ENCODE results near the gene DNMT3B. TPM values are rescaled to one million over a fixed set of nuclear protein-coding genes. Genes with fewer than 3 reads are reported as not detected.

Gene DNMT3B
- total and polyA plus RNA-seq, 9 of the 15 experiments (the other 6 are each of a cell fraction or from before 2014, with no cell fraction given), result 9.3 to 74.8 (median 49.1) TPM

DNA sequence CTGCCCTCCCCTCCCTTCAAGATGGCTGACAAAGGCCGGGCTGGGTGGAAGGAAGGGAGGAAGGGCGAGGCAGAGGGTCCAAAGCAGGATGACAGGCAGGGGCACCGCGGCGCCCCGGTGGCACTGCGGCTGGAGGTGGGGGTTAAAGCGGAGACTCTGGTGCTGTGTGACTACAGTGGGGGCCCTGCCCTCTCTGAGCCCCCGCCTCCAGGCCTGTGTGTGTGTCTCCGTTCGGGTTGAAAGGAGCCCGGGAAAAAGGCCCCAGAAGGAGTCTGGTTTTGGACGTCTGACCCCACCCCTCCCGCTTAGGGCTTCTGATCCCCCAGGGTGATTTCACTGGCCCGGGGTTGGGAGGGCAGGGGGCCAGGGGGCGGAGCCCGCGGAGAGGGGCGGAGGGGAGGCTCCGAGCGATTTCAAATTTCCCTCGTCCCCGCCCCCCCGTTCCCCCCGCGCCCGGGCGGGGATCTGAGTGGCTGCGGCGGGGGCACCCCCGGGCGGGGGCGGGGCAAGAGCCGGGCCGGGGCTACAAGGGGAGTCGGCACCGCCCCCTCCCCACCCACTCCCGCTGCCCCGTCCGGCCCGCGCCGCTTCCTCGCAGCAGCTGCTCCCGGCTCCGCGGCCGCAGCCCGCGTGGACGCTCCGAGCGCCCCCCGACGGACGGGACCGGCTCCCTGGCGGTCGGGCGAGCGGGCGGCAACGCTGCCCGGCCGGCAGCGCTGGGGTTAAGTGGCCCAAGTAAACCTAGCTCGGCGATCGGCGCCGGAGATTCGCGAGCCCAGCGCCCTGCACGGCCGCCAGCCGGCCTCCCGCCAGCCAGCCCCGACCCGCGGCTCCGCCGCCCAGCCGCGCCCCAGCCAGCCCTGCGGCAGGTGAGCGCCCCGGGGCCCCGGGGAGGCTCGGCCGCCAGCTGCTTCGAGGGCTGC, at the start of gene DNMT3B (continued):
- TF ChIP-seq TSHZ1 (CRISPR knock-in tag; IDR thresholded peaks at IDR 0.05), result no peak
- TF ChIP-seq CREBBP (IDR thresholded peaks at IDR 0.05; ENCODE audit: low read depth, low read length), result no peak
- TF ChIP-seq NR2C2 (CRISPR knock-in tag; IDR thresholded peaks at IDR 0.05), result no peak
- TF ChIP-seq NR2C2 (tag; IDR thresholded peaks at IDR 0.05), result peak; percentile 61; the same call in 1 of the 2 replicates
- no peak for TF ChIP-seq E2F8 (IDR thresholded peaks at IDR 0.05; ENCODE audit: low read depth, partially characterized antibody)
- peak; percentile 48; the same call in 1 of the 2 replicates for TF ChIP-seq CC2D1A (IDR thresholded peaks at IDR 0.05)
- no peak for TF ChIP-seq ZNF699 (CRISPR knock-in tag; IDR thresholded peaks at IDR 0.05; ENCODE audit: insufficient replicate concordance)
- peak; percentile 57 for TF ChIP-seq POLR2B (IDR thresholded peaks at IDR 0.05; ENCODE audit: low read depth, partially characterized antibody)
- peak; percentile 60; the same call in 1 of the 2 replicates for TF ChIP-seq PHF8 (IDR thresholded peaks at IDR 0.05; ENCODE audit: borderline replicate concordance, low read length)
- TF ChIP-seq SMC3 (conservative IDR thresholded peaks at IDR 0.05; ENCODE audit: insufficient read depth, low read depth, low read length), result no peak
- TF ChIP-seq, protein P1, sequence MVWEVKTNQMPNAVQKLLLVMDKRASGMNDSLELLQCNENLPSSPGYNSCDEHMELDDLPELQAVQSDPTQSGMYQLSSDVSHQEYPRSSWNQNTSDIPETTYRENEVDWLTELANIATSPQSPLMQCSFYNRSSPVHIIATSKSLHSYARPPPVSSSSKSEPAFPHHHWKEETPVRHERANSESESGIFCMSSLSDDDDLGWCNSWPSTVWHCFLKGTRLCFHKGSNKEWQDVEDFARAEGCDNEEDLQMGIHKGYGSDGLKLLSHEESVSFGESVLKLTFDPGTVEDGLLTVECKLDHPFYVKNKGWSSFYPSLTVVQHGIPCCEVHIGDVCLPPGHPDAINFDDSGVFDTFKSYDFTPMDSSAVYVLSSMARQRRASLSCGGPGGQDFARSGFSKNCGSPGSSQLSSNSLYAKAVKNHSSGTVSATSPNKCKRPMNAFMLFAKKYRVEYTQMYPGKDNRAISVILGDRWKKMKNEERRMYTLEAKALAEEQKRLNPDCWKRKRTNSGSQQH (CRISPR knock-in tag; IDR thresholded peaks at IDR 0.05), result 0 out of 2 replicates have a peak, but pooled peaks have one; percentile 23
- peak; percentile 77 for TF ChIP-seq POLR2AphosphoS5 (IDR thresholded peaks at IDR 0.05; ENCODE audit: control insufficient read depth, insufficient read depth, low read depth, low read length)
- no peak for TF ChIP-seq NR4A1 (CRISPR knock-in tag; IDR thresholded peaks at IDR 0.05)
- TF ChIP-seq NR4A1 (tag; IDR thresholded peaks at IDR 0.05), result 0 out of 2 replicates have a peak, but pooled peaks have one; percentile 7
- TF ChIP-seq SMAD2 (IDR thresholded peaks at IDR 0.05; ENCODE audit: low read depth, low read length), result no peak
- peak; percentile 77 to 88 for TF ChIP-seq KDM1A (IDR thresholded peaks at IDR 0.05)
- TF ChIP-seq GATAD2A (IDR thresholded peaks at IDR 0.05), result no peak
- no peak for TF ChIP-seq BACH1 (tag; IDR thresholded peaks at IDR 0.05)
- no peak for TF ChIP-seq C11orf30 (IDR thresholded peaks at IDR 0.05; ENCODE audit: low read depth)
- TF ChIP-seq NFE2 (IDR thresholded peaks at IDR 0.05; ENCODE audit: low read depth), result 0 out of 2 replicates have a peak, but pooled peaks have one; percentile 0

Measured in K562 (cell line).